GM21367 (cell line): ENCODE measurements around the gene FABP1.

ENCODE experiments used
- ATAC-seq: cut with Tn5 transposase; IDR thresholded peaks from one replicate; pipeline ENCODE4 v1.9.1; 2021; ENCODE audit not compliant: unreplicated experiment

The FABP1 gene

GRCh38 chr2:88127888-88128653 is at the start of gene FABP1:
Gene FABP1 (minus strand): TSS chr2:88128062. CDS start chr2:88128017, 45 bp downstream.
- ATAC-seq = no peak

- no peak for ATAC-seq
These were observed 49.7 kb upstream of the FABP1 start for GRCh38 chr2:88177556-88177955.

- no peak for ATAC-seq
These were observed 48.6 kb upstream of the FABP1 start for GRCh38 chr2:88176352-88176984.

GRCh38 chr2:88172882-88173281 is 45.0 kb upstream of the FABP1 start:
- ATAC-seq = no peak

GRCh38 chr2:88171966-88172365 is 44.1 kb upstream of the FABP1 start:
- no peak for ATAC-seq

- no peak for ATAC-seq
These were observed 42.6 kb upstream of the FABP1 start for GRCh38 chr2:88170472-88170892.

GRCh38 chr2:88168386-88168785 is 40.5 kb upstream of the FABP1 start:
- ATAC-seq = no peak

GRCh38 chr2:88167740-88168139 is 39.9 kb upstream of the FABP1 start:
- no peak for ATAC-seq

GRCh38 chr2:88165332-88166003 is 37.6 kb upstream of the FABP1 start:
- no peak for ATAC-seq

GRCh38 chr2:88161446-88162244 is 33.8 kb upstream of the FABP1 start:
- no peak for ATAC-seq

GRCh38 chr2:88160517-88160916 is 32.7 kb upstream of the FABP1 start:
- no peak for ATAC-seq

- ATAC-seq = peak; percentile 60
These were observed 32.1 kb upstream of the FABP1 start for GRCh38 chr2:88159955-88160415.

GRCh38 chr2:88159481-88159880 is 31.6 kb upstream of the FABP1 start:
- no peak for ATAC-seq

- no peak for ATAC-seq
These were observed 21.1 kb upstream of the FABP1 start for GRCh38 chr2:88148929-88149438.

- ATAC-seq = no peak
These were observed 19.3 kb upstream of the FABP1 start for GRCh38 chr2:88147145-88147544.

- ATAC-seq = no peak
These were observed 18.7 kb upstream of the FABP1 start for GRCh38 chr2:88146590-88146989.

- ATAC-seq = no peak
These were observed 17.1 kb upstream of the FABP1 start for GRCh38 chr2:88144914-88145497.

GRCh38 chr2:88144271-88144670 is 16.4 kb upstream of the FABP1 start:
- ATAC-seq = no peak

GRCh38 chr2:88141952-88142351 is 14.1 kb upstream of the FABP1 start:
- ATAC-seq = no peak

GRCh38 chr2:88139804-88140203 is 11.9 kb upstream of the FABP1 start:
- no peak for ATAC-seq
